Pulmonary artery endothelial cell (primary cell): ENCODE measurements around the gene L3MBTL2. TPM values are rescaled to one million over a fixed set of nuclear protein-coding genes. Genes with fewer than 3 reads are reported as not detected.

Experiments used
- DNase-seq: peaks from one replicate; pipeline ENCODE4 v3.0.0-alpha.2; 2011; ENCODE audit warnings: low read depth, low spot score
- total RNA-seq: library from RNA; depleted of rRNA; stranded (reverse); fragments of >200 nt; gene quantifications from 2 replicates; pipeline ENCODE4 v1.2.3, GENCODE V29; 2014

L3MBTL2 gene
- total RNA-seq, 1 donor from 2014 or later, result 30.2 TPM

- no peak for DNase-seq
Measured at GRCh38 chr22:41206719-41207118, 1.6 kb downstream of the L3MBTL2 start.

GRCh38 chr22:41215409-41215808 lies 10.3 kb downstream of the L3MBTL2 start:
- no peak for DNase-seq

- no peak for DNase-seq
Measured at GRCh38 chr22:41215926-41216325, 10.8 kb downstream of the L3MBTL2 start.

- no peak for DNase-seq
Measured at GRCh38 chr22:41216984-41217383, 11.9 kb downstream of the L3MBTL2 start.

- DNase-seq, result no peak
Measured at GRCh38 chr22:41217553-41218157, 12.5 kb downstream of the L3MBTL2 start.

GRCh38 chr22:41222846-41223507 lies 17.9 kb downstream of the L3MBTL2 start:
- no peak for DNase-seq

- DNase-seq, result no peak
Measured at GRCh38 chr22:41223535-41223934, 18.4 kb downstream of the L3MBTL2 start.

- no peak for DNase-seq
Measured at GRCh38 chr22:41226723-41227655, 21.9 kb downstream of the L3MBTL2 start.

GRCh38 chr22:41229215-41229614 lies 24.1 kb downstream of the L3MBTL2 start:
- no peak for DNase-seq

GRCh38 chr22:41229730-41230400 lies 24.8 kb downstream of the L3MBTL2 start:
- peak; percentile 66 for DNase-seq

GRCh38 chr22:41230401-41230785 lies 25.3 kb downstream of the L3MBTL2 start:
- DNase-seq, result no peak

GRCh38 chr22:41231369-41231768 lies 26.3 kb downstream of the L3MBTL2 start:
- no peak for DNase-seq

- DNase-seq, result no peak
Measured at GRCh38 chr22:41234815-41235695, 29.9 kb downstream of the L3MBTL2 start.

- DNase-seq, result no peak
Measured at GRCh38 chr22:41237036-41237706, 32.1 kb downstream of the L3MBTL2 start.

GRCh38 chr22:41237707-41238569 lies 32.8 kb downstream of the L3MBTL2 start:
- DNase-seq, result no peak

- no peak for DNase-seq
Measured at GRCh38 chr22:41238570-41239442, 33.7 kb downstream of the L3MBTL2 start.

- DNase-seq, result no peak
Measured at GRCh38 chr22:41239443-41240128, 34.5 kb downstream of the L3MBTL2 start.
